Measurements from ENCODE around the gene ZNF501.

DNA sequence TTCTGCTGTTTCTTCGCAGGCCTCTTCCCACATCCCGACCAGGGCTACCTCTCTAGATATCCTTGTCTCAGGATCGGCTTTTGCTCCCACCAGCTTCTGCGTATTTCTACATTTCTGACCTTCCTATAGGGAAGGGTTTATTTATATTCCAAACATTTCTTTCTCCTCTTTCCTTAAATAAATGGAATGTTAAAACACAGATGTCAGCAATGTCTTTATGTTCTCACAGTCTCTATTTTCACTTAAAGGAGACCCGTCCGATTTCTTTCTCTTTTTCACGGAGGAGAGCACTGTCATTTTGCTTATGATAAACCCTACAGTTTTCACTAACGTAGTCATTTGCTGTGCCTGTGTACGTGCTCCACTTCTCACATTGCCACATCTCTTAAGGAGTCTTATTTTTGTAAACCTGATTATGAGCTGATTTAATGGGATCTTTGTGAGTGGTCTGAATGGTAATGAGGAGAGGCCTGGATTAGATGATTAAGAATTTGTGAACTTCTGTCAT, 32.8 kb downstream of the ZNF501 start:
- TF ChIP-seq, protein P1, sequence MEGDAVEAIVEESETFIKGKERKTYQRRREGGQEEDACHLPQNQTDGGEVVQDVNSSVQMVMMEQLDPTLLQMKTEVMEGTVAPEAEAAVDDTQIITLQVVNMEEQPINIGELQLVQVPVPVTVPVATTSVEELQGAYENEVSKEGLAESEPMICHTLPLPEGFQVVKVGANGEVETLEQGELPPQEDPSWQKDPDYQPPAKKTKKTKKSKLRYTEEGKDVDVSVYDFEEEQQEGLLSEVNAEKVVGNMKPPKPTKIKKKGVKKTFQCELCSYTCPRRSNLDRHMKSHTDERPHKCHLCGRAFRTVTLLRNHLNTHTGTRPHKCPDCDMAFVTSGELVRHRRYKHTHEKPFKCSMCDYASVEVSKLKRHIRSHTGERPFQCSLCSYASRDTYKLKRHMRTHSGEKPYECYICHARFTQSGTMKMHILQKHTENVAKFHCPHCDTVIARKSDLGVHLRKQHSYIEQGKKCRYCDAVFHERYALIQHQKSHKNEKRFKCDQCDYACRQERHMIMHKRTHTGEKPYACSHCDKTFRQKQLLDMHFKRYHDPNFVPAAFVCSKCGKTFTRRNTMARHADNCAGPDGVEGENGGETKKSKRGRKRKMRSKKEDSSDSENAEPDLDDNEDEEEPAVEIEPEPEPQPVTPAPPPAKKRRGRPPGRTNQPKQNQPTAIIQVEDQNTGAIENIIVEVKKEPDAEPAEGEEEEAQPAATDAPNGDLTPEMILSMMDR (IDR thresholded peaks at IDR 0.05 in 8 of 11, conservative IDR thresholded peaks at IDR 0.05 in 3 of 11): no peak
- TF ChIP-seq POLR2AphosphoS5 (IDR thresholded peaks at IDR 0.05): no peak
